CD4-positive, alpha-beta T cell (primary cell): Measurements from ENCODE around the gene ABTB1. TPM values are rescaled to one million over a fixed set of nuclear protein-coding genes. Genes with fewer than 3 reads are reported as not detected.

Experiments
- ATAC-seq: fragments of 200-7000 bp; cut with Tn5 transposase; one replicate; pipeline ENCODE4 v1.10.0; 2022; ENCODE audit warnings: mild to moderate bottlenecking; ENCODE audit not compliant: poor library complexity
- CTCF ChIA-PET: fragments of 350-600 bp; sonication (Branson Sonifier 250); formaldehyde crosslinking; loops from one replicate; lab custom pipeline; 2021; ENCODE audit warnings: antibody characterized with exemption, inconsistent platforms; lab: Charles Lee
- POLR2A ChIA-PET: fragments of 350-600 bp; sonication (Branson Sonifier 250); formaldehyde crosslinking; loops from one replicate; lab custom pipeline; 2021; ENCODE audit warnings: antibody characterized with exemption, inconsistent platforms; lab: Charles Lee
- DNase-seq, 14 experiments: peaks; one replicate each; pipeline ENCODE4 v3.0.0-alpha.2; 2013 to 2020; ENCODE audit warnings: mixed read lengths in 2 of 14
- H3K27ac ChIP-seq, 2 donors: one replicate each; pipeline versions ENCODE4 v1.5.1 to v1.7.0; 2013; ENCODE audit warnings: low read length in 2 of 2, low read depth in 1 of 2, mild to moderate bottlenecking in 1 of 2
- H3K27me3 ChIP-seq, 2 experiments: 1 replicate in 1 of 2; 2 replicates in 1 of 2; pipeline versions ENCODE4 v1.6.1 to v1.7.0; 2013; ENCODE audit warnings: low read length in 2 of 2, control low read depth in 1 of 2, mild to moderate bottlenecking in 1 of 2, moderate library complexity in 1 of 2; ENCODE audit not compliant: insufficient read depth in 2 of 2, control insufficient read depth in 1 of 2
- H3K36me3 ChIP-seq: one replicate; pipeline ENCODE4 v1.6.1; 2013; ENCODE audit warnings: low read length, control low read depth; ENCODE audit not compliant: insufficient read depth
- H3K4me1 ChIP-seq: one replicate; pipeline ENCODE4 v1.6.1; 2013; ENCODE audit warnings: low read length, control low read depth; ENCODE audit not compliant: insufficient read depth
- H3K4me3 ChIP-seq: one replicate; pipeline ENCODE4 v1.5.1; 2013; ENCODE audit warnings: mild to moderate bottlenecking, low read length, moderate library complexity
- H3K9me3 ChIP-seq, 2 experiments: 1 replicate in 1 of 2; 2 replicates in 1 of 2; pipeline versions ENCODE4 v1.6.1 to v1.7.0; 2013; ENCODE audit warnings: low read length in 2 of 2, mild to moderate bottlenecking in 2 of 2, control low read depth in 1 of 2, moderate library complexity in 1 of 2; ENCODE audit not compliant: control insufficient read depth in 1 of 2, insufficient read depth in 1 of 2
- H3K27ac Mint-ChIP-seq: one replicate; pipeline ENCODE4 v1.8.0; 2020; ENCODE audit warnings: mixed read lengths
- H3K27me3 Mint-ChIP-seq: one replicate; pipeline ENCODE4 v1.8.0; 2021; ENCODE audit warnings: mixed read lengths
- H3K36me3 Mint-ChIP-seq: one replicate; pipeline ENCODE4 v1.8.0; 2021; ENCODE audit warnings: low read depth, mixed read lengths
- H3K4me1 Mint-ChIP-seq: one replicate; pipeline ENCODE4 v1.8.0; 2021; ENCODE audit warnings: low read depth, mixed read lengths
- H3K4me3 Mint-ChIP-seq: one replicate; pipeline ENCODE4 v1.8.0; 2020; ENCODE audit warnings: mild to moderate bottlenecking, mixed read lengths
- H3K9me3 Mint-ChIP-seq: one replicate; pipeline ENCODE4 v1.8.0; 2020; ENCODE audit warnings: mixed read lengths
- CTCF ChIP-seq: fragments of 200-600 bp; IDR thresholded peaks from one replicate; pipeline ENCODE4 v1.8.0; 2022; ENCODE audit warnings: antibody characterized with exemption, mild to moderate bottlenecking
- intact Hi-C, 2 experiments: fragments of 100-400 bp; cut with DNase I in 1 of 2; cut with micrococcal nuclease in 1 of 2; formaldehyde crosslinking; loops; one replicate each; pipeline versions ENCODE4 v1.15.1 to v1.9.0; 2023 to 2025; cut with DNase I, micrococcal nuclease
- total RNA-seq, 174 experiments: library from RNA in 2 of 174; stranded (reverse) in 2 of 174; gene quantifications; one replicate each; pipeline ENCODE4 v1.2.3 and lab custom pipeline; 2021 to 2026

ABTB1 gene
- total RNA-seq, 2 experiments from 2014 or later: 116 to 118 TPM

GRCh38 chr3:127675651-127676391, 3.1 kb downstream of the ABTB1 start:
- Mint-ChIP-seq H3K4me3 (peak overlapping the region; percentile 54), H3K36me3 (peaks cover 42% of the 10 kb centered on the region), H3K27me3 (no peaks in the 10 kb centered on the region), H3K4me1 (peaks cover 42% of the 10 kb centered on the region), H3K9me3 (no peaks in the 10 kb centered on the region), H3K27ac (peak overlapping the region; percentile 33)
- intact Hi-C loops: loop anchor here in 1 of 2 experiments (10.0 kb wide), 4 partner anchors 449 to 1591 kb away; partner anchors contain the start of genes EEFSEC, RAB7A, RUVBL1 and SLC41A3
- DNase-seq: peak in 2 of 14 experiments; percentile 21 to 28
- peaks cover 41% of the 10 kb centered on the region for H3K4me1 ChIP-seq
- TF ChIP-seq CTCF: no peak
- H3K36me3 ChIP-seq: peaks cover 37% of the 10 kb centered on the region
- ChIA-PET POLR2A (interaction anchor here (1.2 kb wide), 1 partner anchor 21 kb away, joined by 3 read pairs; no protein-coding TSS in a partner anchor), CTCF (no interaction called here)
- no peaks in the 10 kb centered on the region for H3K27me3 ChIP-seq
- no peak overlapping the region for H3K27ac ChIP-seq
- no peak overlapping the region for H3K4me3 ChIP-seq
- H3K9me3 ChIP-seq: no peaks in the 10 kb centered on the region
- ATAC-seq: no peak

- Mint-ChIP-seq H3K9me3 (no peaks in the 10 kb centered on the region), H3K36me3 (peaks cover 42% of the 10 kb centered on the region), H3K27me3 (no peaks in the 10 kb centered on the region), H3K4me3 (no peak overlapping the region), H3K4me1 (peaks cover 38% of the 10 kb centered on the region), H3K27ac (peak overlapping the region; percentile 33)
- POLR2A ChIA-PET: no interaction called here
- ATAC-seq (no peak), DNase-seq (peak in 2 of 14 experiments; percentile 9 to 30)
- Histone ChIP-seq H3K4me3 (no peak overlapping the region), H3K27me3 (no peaks in the 10 kb centered on the region), H3K36me3 (peaks cover 37% of the 10 kb centered on the region), H3K27ac (no peak overlapping the region), H3K9me3 (no peaks in the 10 kb centered on the region), H3K4me1 (peaks cover 37% of the 10 kb centered on the region)
- intact Hi-C loops: loop anchor here in 1 of 2 experiments (10.0 kb wide), 4 partner anchors 448 to 1592 kb away; partner anchors contain the start of genes EEFSEC, RAB7A, RUVBL1 and SLC41A3
- no peak for TF ChIP-seq CTCF
- CTCF ChIA-PET: no interaction called here
These were observed 3.7 kb downstream of the ABTB1 start for GRCh38 chr3:127676456-127676855.

- CTCF ChIA-PET: no interaction called here
- Mint-ChIP-seq H3K27me3 (no peaks in the 10 kb centered on the region), H3K27ac (no peak overlapping the region), H3K9me3 (no peaks in the 10 kb centered on the region), H3K4me1 (peaks cover 35% of the 10 kb centered on the region), H3K36me3 (peaks cover 39% of the 10 kb centered on the region), H3K4me3 (no peak overlapping the region)
- ATAC-seq (no peak), DNase-seq (peak in 2 of 14 experiments; percentile 14 to 30)
- H3K27ac ChIP-seq: no peak overlapping the region
- POLR2A ChIA-PET: no interaction called here
- intact Hi-C loops: loop anchor here in 1 of 2 experiments (10.0 kb wide), 4 partner anchors 448 to 1592 kb away; partner anchors contain the start of genes EEFSEC, RAB7A, RUVBL1 and SLC41A3
- H3K4me1 ChIP-seq: peaks cover 33% of the 10 kb centered on the region
- H3K36me3 ChIP-seq: peaks cover 37% of the 10 kb centered on the region
- no peaks in the 10 kb centered on the region for H3K27me3 ChIP-seq
- no peaks in the 10 kb centered on the region for H3K9me3 ChIP-seq
- no peak overlapping the region for H3K4me3 ChIP-seq
- TF ChIP-seq CTCF: no peak
These were observed 4.2 kb downstream of the ABTB1 start for GRCh38 chr3:127676921-127677351.
